ENCODE data around the gene RNF26. TPM values are rescaled to one million over a fixed set of nuclear protein-coding genes. Genes with fewer than 3 reads are reported as not detected.

Gene RNF26
- total RNA-seq, 2 donors from 2014 or later: 15.3 to 19.0 TPM

Other genes starting within 250 kb of the RNF26 start
- gene HMBS, start 249.6 kb upstream of the RNF26 start, total RNA-seq: 1 to 10 TPM; 8.7 to 9.1 TPM
- gene DPAGT1, start 232.7 kb upstream of the RNF26 start, total RNA-seq: 10 to 100 TPM; 18.9 to 20.5 TPM
- 10 to 100 TPM; 20.9 to 24.6 TPM for gene C2CD2L, start 227.2 kb upstream of the RNF26 start, total RNA-seq
- 10 to 100 TPM; 22.3 to 26.1 TPM for gene HINFP, start 212.9 kb upstream of the RNF26 start, total RNA-seq
- not detected for gene ABCG4, start 185.5 kb upstream of the RNF26 start, total RNA-seq
- gene NLRX1, start 165.8 kb upstream of the RNF26 start, total RNA-seq: 1 to 10 TPM; 6.6 to 6.9 TPM
- gene NHERF4, start 149.1 kb upstream of the RNF26 start, total RNA-seq: 1 to 10 TPM in 1 of 2 donors, under 1 TPM in 1; 0.65 to 1.0 TPM
- gene CBL, start 128.2 kb upstream of the RNF26 start, total RNA-seq: 10 to 100 TPM; 36.1 to 41.9 TPM
- 10 to 100 TPM; 25.6 to 54.0 TPM for gene MCAM, start 17.4 kb upstream of the RNF26 start, total RNA-seq
- not detected for gene C1QTNF5, start 6.4 kb downstream of the RNF26 start, total RNA-seq
- gene MFRP, start 12.2 kb downstream of the RNF26 start, total RNA-seq: not detected
- gene USP2, start 47.2 kb downstream of the RNF26 start, total RNA-seq: 1 to 10 TPM; 1.7 to 5.2 TPM
- under 1 TPM in 1 of 2 donors, not detected in 1; 0.20 TPM for gene THY1, start 88.6 kb downstream of the RNF26 start, total RNA-seq

All from T-helper 17 cell (primary cell).